RWPE1 (cell line): ENCODE results near the gene CCDC178.

Experiments used
- CTCF ChIA-PET: fragments of 350-600 bp; sonication (Branson Sonifier 250); formaldehyde crosslinking; extraction: SDS; loops from one replicate; lab custom pipeline; 2021; lab: Yijun Ruan, JAX
- POLR2A ChIA-PET: fragments of 400-600 bp; formaldehyde crosslinking; extraction: SDS; loops from one replicate; lab custom pipeline; 2020; ENCODE audit warnings: antibody characterized with exemption; ENCODE audit not compliant: low non-redundant PET; lab: Yijun Ruan, JAX
- DNase-seq: peaks from one replicate; pipeline ENCODE4 v3.0.0; 2012; ENCODE audit warnings: low spot score
- H3K27ac ChIP-seq: fragments of 450-650 bp; 2 replicates; pipeline ENCODE4 v1.5.1; 2017
- CTCF ChIP-seq: fragments of 450-650 bp; conservative IDR thresholded peaks from 2 replicates; pipeline ENCODE4 v1.5.1; 2017; ENCODE audit warnings: low read depth, mild to moderate bottlenecking

The CCDC178 gene

GRCh38 chr18:33467531-33467930 is 27.0 kb upstream of the CCDC178 start:
- no peak for TF ChIP-seq CTCF
- H3K27ac ChIP-seq, result no peak overlapping the region
- CTCF ChIA-PET, result no interaction called here
- DNase-seq, result no peak
- POLR2A ChIA-PET, result no interaction called here

GRCh38 chr18:33466822-33467221 is 26.3 kb upstream of the CCDC178 start:
- POLR2A ChIA-PET, result no interaction called here
- CTCF ChIA-PET, result no interaction called here
- no peak for TF ChIP-seq CTCF
- no peak overlapping the region for H3K27ac ChIP-seq
- DNase-seq, result no peak

- no peak for DNase-seq
- CTCF ChIA-PET, result no interaction called here
- TF ChIP-seq CTCF, result no peak
- no peak overlapping the region for H3K27ac ChIP-seq
- POLR2A ChIA-PET, result no interaction called here
Observed at GRCh38 chr18:33460681-33461080, 20.2 kb upstream of the CCDC178 start.

GRCh38 chr18:33459612-33460011 is 19.1 kb upstream of the CCDC178 start:
- TF ChIP-seq CTCF, result no peak
- no peak for DNase-seq
- no peak overlapping the region for H3K27ac ChIP-seq
- ChIA-PET CTCF (no interaction called here), POLR2A (no interaction called here)

- POLR2A ChIA-PET, result no interaction called here
- TF ChIP-seq CTCF, result no peak
- no peak overlapping the region for H3K27ac ChIP-seq
- no peak for DNase-seq
- CTCF ChIA-PET, result no interaction called here
Observed at GRCh38 chr18:33446604-33447003, 6.1 kb upstream of the CCDC178 start.

- H3K27ac ChIP-seq, result no peak overlapping the region
- TF ChIP-seq CTCF, result no peak
- DNase-seq, result no peak
- POLR2A ChIA-PET, result no interaction called here
- CTCF ChIA-PET, result no interaction called here
Observed at GRCh38 chr18:33444709-33445108, 4.2 kb upstream of the CCDC178 start.

GRCh38 chr18:33432857-33433256 is 7.7 kb downstream of the CCDC178 start:
- ChIA-PET CTCF (no interaction called here), POLR2A (no interaction called here)
- H3K27ac ChIP-seq, result no peak overlapping the region
- DNase-seq, result no peak
- TF ChIP-seq CTCF, result no peak
